GM21526 (cell line): ENCODE results near the gene SLC2A4RG.

Source experiments
- ATAC-seq: cut with Tn5 transposase; IDR thresholded peaks from one replicate; pipeline ENCODE4 v1.9.1; 2021; ENCODE audit warnings: moderate library complexity; ENCODE audit not compliant: unreplicated experiment, low FRiP score

The SLC2A4RG gene

GRCh38 chr20:63740070-63740626 is 572 bp downstream of the SLC2A4RG start:
- no peak for ATAC-seq

GRCh38 chr20:63740627-63741353 is 1.2 kb downstream of the SLC2A4RG start:
- ATAC-seq = no peak

- no peak for ATAC-seq
These were observed 1.7 kb downstream of the SLC2A4RG start for GRCh38 chr20:63741354-63741675.

- no peak for ATAC-seq
These were observed 2.3 kb downstream of the SLC2A4RG start for GRCh38 chr20:63741676-63742380.

- no peak for ATAC-seq
These were observed 2.9 kb downstream of the SLC2A4RG start for GRCh38 chr20:63742381-63743024.

GRCh38 chr20:63743210-63743970 is 3.8 kb downstream of the SLC2A4RG start:
- ATAC-seq = no peak

GRCh38 chr20:63744158-63744557 is 4.6 kb downstream of the SLC2A4RG start:
- no peak for ATAC-seq

GRCh38 chr20:63744574-63745423 is 5.2 kb downstream of the SLC2A4RG start:
- no peak for ATAC-seq

- no peak for ATAC-seq
These were observed 5.8 kb downstream of the SLC2A4RG start for GRCh38 chr20:63745424-63745805.

- ATAC-seq = no peak
These were observed 6.6 kb downstream of the SLC2A4RG start for GRCh38 chr20:63745961-63746731.

- ATAC-seq = no peak
These were observed 7.3 kb downstream of the SLC2A4RG start for GRCh38 chr20:63746751-63747315.

GRCh38 chr20:63747622-63748069 is 8.1 kb downstream of the SLC2A4RG start:
- ATAC-seq = no peak

GRCh38 chr20:63748070-63748933 is 8.7 kb downstream of the SLC2A4RG start:
- ATAC-seq = no peak

GRCh38 chr20:63748934-63749270 is 9.3 kb downstream of the SLC2A4RG start:
- ATAC-seq = no peak

- no peak for ATAC-seq
These were observed 10.3 kb downstream of the SLC2A4RG start for GRCh38 chr20:63749597-63750508.

GRCh38 chr20:63750807-63751470 is 11.4 kb downstream of the SLC2A4RG start:
- no peak for ATAC-seq
